ENCODE results near the gene NT5DC4. TPM values are rescaled to one million over a fixed set of nuclear protein-coding genes. Genes with fewer than 3 reads are reported as not detected.

NT5DC4 gene
- total RNA-seq, 1 experiment from 2014 or later: not detected

DNA sequence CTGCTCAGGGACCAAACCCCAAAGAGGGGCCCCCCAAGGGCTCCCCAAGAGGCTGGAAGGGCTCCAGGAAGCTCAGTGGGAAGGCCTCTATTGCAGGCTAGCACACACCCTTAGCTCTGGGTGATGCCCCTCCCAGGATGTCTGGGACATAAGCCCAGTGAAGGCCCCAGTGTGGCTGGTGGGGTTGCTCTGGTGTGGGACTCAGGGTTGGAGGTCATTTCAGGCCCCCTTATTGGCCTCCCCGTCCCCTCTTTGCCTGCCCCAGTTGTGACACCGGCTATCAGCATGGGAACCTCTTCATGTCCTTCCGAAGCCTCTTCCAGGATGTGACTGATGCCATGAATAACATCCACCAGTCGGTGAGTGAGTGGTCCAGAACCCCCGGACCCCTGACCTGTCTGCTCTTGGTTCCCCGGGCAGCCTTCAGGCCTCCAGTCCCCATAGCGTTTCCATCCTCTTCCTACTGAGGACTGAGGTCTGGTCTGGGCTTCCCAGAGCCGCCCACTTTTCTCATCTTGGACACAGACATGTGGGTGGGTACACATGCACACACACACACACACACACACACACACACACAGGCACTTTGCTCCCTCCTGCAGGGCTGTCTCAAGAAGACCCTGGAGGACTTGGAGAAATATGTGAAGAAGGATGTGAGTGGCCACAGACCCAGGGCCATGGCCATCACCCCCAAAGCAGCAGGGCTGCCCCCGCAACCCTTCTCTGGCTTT is 2.2 kb downstream of the NT5DC4 start:
- no peaks in the 10 kb centered on the region for H3K9me3 ChIP-seq (replicated peaks)
- H3K36me3 ChIP-seq: no peaks in the 10 kb centered on the region
- no peak overlapping the region for H3K27ac ChIP-seq
- peaks cover 6% of the 10 kb centered on the region for H3K4me1 ChIP-seq (replicated peaks)
- H3K4me3 ChIP-seq: no peak overlapping the region
- DNase-seq (ENCODE audit: low read depth in 1 of 2, low spot score in 2 of 2): no peak
- no peaks in the 10 kb centered on the region for H3K27me3 ChIP-seq (replicated peaks)

DNA sequence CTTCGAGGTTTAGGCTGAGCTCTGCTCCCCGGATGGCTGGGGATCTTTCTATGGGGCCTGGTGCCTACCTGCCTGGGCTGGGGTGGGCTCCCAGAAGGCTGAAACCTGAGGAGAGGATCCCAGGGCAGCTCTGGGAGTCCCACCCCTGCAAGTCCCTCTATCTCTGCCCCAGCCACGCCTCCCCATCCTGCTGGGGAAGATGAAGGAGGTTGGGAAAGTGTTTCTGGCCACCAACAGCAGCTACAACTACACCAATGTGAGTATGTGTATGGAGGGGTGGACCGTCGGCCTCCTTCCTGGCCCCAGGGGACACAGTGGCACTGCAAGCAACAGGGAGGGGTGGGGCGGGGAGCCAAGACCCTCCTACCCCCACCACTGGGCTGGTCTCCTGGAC is 2.7 kb downstream of the NT5DC4 start:
- no peak overlapping the region for H3K4me3 ChIP-seq
- DNase-seq (ENCODE audit: low read depth in 1 of 2, low spot score in 2 of 2): peak in 1 of 2 experiments; percentile 28

DNA sequence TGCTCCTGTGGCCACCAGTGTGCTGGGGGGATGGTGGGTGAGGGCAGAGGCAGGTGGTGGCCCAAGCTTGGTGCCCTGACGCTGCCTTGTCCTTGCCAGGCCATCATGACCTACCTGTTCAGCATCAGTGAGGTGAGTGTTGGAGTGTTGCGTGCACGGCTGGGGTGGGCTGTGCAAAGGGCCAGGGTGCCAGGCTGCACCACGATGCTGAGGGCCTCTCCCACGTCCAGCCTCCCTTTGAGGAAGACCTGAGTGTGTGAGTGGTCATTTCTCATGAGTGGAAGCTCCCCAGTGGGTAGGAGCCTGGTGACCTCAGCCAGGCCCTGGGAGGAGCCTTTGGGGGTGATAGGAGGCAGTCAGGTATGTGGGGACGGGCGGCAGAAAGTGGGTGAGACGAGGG is 3.2 kb downstream of the NT5DC4 start:
- peak in 1 of 2 experiments; percentile 37 for DNase-seq (ENCODE audit: low read depth in 1 of 2, low spot score in 2 of 2)
- no peaks in the 10 kb centered on the region for H3K36me3 ChIP-seq
- H3K9me3 ChIP-seq (replicated peaks): no peaks in the 10 kb centered on the region
- H3K27me3 ChIP-seq (replicated peaks): no peaks in the 10 kb centered on the region
- H3K4me1 ChIP-seq (replicated peaks): peaks cover 6% of the 10 kb centered on the region
- H3K27ac ChIP-seq: no peak overlapping the region
- H3K4me3 ChIP-seq: no peak overlapping the region

More for the DNA sequence above, 2.7 kb downstream of the NT5DC4 start:
- Histone ChIP-seq H3K27me3 (replicated peaks) (no peaks in the 10 kb centered on the region), H3K4me1 (replicated peaks) (peaks cover 6% of the 10 kb centered on the region), H3K27ac (no peak overlapping the region), H3K36me3 (no peaks in the 10 kb centered on the region), H3K9me3 (replicated peaks) (no peaks in the 10 kb centered on the region)

DNA sequence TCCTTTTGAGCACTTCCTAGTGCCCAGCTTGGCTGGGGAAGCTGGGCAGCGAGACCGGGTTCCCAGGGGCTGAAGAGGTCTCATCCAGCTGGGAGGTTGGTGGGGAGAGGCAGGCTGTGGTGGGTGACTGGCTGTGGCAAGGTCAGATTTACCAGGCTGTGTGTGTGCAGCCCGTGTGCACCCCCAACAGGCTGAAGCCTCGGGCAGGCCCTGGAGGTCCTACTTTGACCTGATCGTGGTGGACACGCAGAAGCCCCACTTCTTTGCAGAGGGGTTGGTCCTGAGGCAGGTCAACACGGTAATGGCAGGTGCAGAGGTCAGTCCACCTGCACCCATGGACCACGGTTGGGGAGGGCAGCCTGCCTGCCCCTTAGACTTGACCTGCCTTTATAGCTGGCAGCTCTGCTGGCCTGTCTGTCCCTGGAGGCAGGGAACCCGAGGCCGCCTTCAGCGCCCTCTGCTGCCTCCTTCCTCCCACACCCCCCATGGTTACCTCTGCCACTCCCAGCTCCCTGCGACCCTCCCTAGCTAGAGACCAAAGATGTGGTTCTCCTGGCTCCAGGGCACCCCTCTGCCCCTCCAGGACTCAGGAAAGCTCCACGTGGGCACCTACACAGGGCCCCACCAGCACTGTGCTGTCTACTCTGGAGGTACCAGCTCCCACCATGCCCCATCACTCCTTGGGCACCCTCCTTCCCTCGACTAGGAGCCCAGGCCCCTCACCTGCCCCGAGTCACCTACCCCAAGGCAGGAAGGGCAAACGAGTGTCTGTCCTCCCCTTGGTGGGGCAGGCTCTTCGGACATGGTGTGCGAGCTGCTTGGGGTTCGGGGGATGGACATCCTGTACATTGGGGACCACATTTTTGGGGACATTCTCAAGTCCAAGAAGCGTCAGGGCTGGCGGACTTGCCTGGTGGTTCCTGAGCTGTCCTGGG is 4.0 kb downstream of the NT5DC4 start:
- peaks cover 6% of the 10 kb centered on the region for H3K4me1 ChIP-seq (replicated peaks)
- H3K9me3 ChIP-seq (replicated peaks): no peaks in the 10 kb centered on the region
- no peak overlapping the region for H3K27ac ChIP-seq
- H3K27me3 ChIP-seq (replicated peaks): no peaks in the 10 kb centered on the region
- no peaks in the 10 kb centered on the region for H3K36me3 ChIP-seq
- peak in 1 of 2 experiments; percentile 41 for DNase-seq (ENCODE audit: low read depth in 1 of 2, low spot score in 2 of 2)
- H3K4me3 ChIP-seq: no peak overlapping the region

DNA sequence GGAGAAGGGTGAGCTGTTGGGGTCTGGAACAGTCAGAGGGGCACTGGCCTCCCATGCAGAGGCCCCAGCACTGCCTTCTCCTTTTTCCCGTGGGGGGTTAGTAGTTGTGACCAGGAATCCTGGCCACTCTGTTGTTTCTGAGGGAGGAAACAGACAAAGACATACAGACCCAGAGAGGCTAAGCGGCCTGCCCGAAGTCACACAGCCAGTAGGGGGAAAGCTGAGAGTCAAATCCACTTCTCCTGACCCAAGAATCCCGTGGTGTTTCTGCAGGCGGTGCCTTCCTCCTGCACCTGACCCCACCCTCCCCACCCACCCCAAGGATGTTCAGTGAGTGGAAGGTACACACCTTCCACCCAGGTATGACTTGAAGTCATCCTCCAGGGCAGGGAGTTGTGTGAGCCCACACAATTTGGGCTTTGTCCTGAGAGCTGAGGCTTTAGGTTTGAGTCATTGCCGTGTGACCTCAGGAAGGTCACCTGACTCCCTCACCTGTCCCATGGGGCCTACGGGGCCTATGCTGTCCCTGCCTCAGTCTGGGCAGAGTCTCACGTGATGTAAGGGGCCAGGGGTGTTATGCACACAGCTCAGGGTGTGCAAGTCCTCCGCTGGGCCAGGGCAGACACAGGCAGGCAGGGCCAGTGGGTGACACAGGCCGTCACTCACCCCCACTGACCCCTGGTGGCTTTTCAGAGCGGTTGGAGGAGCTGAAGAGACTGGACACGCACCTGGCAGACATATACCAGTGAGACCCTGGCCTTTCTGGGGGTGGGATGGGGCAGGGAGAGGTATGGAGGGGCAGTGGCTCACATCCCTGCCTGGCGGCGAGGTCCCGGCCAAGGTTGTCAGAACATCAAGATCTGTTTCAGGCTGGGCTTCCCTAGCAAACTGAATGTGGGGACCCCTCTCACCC is 5.0 kb downstream of the NT5DC4 start:
- H3K4me1 ChIP-seq (replicated peaks): peaks cover 6% of the 10 kb centered on the region
- H3K9me3 ChIP-seq (replicated peaks): no peaks in the 10 kb centered on the region
- no peaks in the 10 kb centered on the region for H3K36me3 ChIP-seq
- H3K27ac ChIP-seq: no peak overlapping the region
- DNase-seq (ENCODE audit: low read depth in 1 of 2, low spot score in 2 of 2): peak in 1 of 2 experiments; percentile 44
- no peak overlapping the region for H3K4me3 ChIP-seq
- H3K27me3 ChIP-seq (replicated peaks): no peaks in the 10 kb centered on the region

DNA sequence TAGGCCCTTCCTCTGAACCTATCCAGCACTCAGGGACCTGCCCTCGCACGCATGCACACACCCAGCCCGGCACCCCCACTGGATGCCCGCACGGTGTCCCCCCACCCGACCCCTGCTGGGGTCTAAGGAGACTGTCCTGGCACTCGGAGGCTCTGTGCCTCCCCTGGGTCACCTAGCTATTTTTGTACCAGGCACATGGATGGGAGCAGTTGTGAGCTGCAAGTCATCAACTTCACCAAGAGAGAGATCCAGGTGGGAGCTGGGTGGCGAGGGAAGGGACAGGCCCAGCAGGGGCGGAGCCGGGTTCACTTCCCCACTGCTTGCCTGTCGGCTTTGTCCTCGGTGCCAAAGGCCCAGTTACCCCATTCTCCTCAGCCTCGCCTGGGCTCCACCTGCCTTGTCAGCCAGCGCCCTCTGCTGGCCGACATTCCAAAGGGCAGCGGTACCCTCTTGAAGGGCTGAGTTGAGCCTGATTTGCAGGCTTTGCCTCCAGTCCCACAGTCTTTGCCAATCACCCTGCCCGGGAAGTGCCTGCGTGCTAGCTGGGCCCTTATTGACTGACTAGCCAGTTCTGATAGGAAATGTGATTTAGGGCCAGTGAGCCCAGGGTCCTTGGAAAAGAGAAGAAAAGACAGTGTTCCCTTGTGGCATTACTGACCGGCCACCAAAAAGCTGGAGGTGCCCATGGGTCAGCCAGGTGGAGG is 5.8 kb downstream of the NT5DC4 start:
- Histone ChIP-seq H3K36me3 (no peaks in the 10 kb centered on the region), H3K4me1 (replicated peaks) (peaks cover 6% of the 10 kb centered on the region), H3K4me3 (no peak overlapping the region), H3K27me3 (replicated peaks) (no peaks in the 10 kb centered on the region), H3K27ac (no peak overlapping the region), H3K9me3 (replicated peaks) (no peaks in the 10 kb centered on the region)
- peak; percentile 79 to 88 for DNase-seq (ENCODE audit: low read depth in 1 of 2, low spot score in 2 of 2)

DNA sequence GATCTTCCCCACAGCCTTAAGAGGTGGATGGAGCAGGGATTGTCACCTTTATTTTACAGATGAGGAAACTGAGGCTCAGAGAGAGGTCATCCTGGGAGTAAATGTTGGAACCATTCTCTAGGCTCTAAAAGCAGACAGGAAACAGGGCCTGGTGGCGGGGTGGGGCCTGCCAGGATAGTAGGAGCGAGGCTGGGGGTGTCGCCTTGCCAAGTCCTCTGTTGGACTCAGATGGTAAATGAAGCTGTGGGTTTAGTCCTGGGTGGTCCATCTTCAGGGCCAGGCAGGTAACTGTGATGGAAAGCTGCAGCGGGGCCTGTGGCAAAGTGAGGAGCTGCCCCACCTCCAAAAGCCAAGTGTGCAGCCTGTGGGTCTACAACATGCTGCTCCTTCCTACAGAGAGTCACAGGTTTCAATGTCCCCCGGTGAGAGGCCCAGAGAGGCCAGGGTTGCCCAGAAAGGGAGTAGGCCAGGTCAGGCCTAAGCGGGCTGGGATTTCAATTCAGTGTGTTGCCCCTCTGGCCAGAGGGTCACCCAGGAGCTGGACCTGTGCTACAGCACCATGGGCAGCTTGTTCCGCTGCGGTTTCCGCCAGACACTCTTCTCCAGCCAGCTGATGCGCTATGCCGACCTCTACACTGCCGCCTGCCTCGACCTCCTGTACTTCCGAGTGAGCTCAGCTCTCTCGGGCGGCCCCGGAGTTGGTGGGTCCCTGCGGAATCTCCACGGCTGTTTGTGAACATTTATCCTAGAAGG is 6.6 kb downstream of the NT5DC4 start:
- Histone ChIP-seq H3K4me3 (no peak overlapping the region), H3K36me3 (no peaks in the 10 kb centered on the region), H3K27ac (no peak overlapping the region)

DNA sequence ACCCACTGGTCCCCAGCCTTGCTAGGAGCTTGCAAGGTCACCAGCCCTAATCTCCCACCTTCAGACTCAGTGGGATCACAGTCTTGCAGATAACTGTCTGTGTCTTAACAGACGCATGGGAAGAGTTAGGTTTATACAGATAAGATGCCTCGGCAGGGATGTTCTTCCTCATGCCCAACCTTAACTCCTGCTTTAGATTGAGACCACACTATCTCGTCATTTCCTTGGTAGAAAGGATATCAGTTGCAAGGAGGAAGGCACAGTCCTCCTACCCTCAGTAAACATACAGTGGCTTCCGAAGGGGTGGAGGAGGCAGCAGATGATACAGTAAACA is 7.2 kb downstream of the NT5DC4 start:
- no peak overlapping the region for H3K27ac ChIP-seq
- DNase-seq (ENCODE audit: low read depth in 1 of 2, low spot score in 2 of 2): no peak
- H3K36me3 ChIP-seq: no peaks in the 10 kb centered on the region
- H3K4me3 ChIP-seq: no peak overlapping the region
- H3K9me3 ChIP-seq (replicated peaks): no peaks in the 10 kb centered on the region
- no peaks in the 10 kb centered on the region for H3K27me3 ChIP-seq (replicated peaks)
- H3K4me1 ChIP-seq (replicated peaks): peaks cover 6% of the 10 kb centered on the region

More for the DNA sequence above, 6.6 kb downstream of the NT5DC4 start:
- Histone ChIP-seq H3K4me1 (replicated peaks) (peaks cover 6% of the 10 kb centered on the region), H3K9me3 (replicated peaks) (no peaks in the 10 kb centered on the region), H3K27me3 (replicated peaks) (no peaks in the 10 kb centered on the region)
- DNase-seq (ENCODE audit: low read depth in 1 of 2, low spot score in 2 of 2): peak in 1 of 2 experiments; percentile 36

DNA sequence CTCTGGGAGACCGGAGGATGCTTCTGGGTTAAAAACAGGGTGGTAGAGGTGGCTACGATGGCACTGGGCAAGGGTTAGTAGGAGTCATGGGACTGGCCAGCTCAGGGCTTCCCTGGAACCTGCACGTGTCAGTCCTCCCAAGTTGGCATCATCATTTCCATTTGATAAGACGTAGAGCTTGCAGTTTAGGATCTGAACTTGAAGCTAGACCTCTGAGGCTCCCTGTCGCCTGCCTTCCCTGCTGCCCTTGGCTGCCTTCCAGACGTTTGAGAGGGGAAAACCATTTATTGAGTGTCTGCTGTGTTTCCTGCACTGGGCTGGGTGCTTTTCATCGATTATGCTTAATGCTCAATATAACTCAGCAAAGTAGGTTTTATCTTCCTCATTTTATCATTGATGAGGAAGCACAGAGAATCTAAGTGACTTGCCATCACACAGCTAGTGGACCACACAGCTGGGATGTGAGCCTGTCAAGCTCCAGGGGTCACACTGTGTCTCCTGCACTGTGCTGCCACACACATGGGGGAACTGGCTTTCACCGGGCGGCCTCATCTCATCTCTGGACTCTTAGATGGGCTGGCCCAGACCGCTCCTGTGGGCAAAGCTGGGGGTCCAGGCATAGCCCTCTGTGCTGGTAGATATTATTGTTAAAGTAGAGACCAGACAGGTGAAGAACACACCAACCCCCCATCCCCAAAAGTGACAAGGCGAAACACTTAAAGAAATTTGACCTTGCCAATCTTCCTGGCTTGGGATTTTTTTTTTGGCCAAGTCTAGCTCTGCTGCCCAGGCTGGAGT is 7.8 kb downstream of the NT5DC4 start:
- Histone ChIP-seq H3K4me1 (replicated peaks) (peaks cover 6% of the 10 kb centered on the region), H3K27me3 (replicated peaks) (no peaks in the 10 kb centered on the region), H3K4me3 (no peak overlapping the region), H3K9me3 (replicated peaks) (no peaks in the 10 kb centered on the region), H3K27ac (no peak overlapping the region), H3K36me3 (no peaks in the 10 kb centered on the region)
- no peak for DNase-seq (ENCODE audit: low read depth in 1 of 2, low spot score in 2 of 2)

DNA sequence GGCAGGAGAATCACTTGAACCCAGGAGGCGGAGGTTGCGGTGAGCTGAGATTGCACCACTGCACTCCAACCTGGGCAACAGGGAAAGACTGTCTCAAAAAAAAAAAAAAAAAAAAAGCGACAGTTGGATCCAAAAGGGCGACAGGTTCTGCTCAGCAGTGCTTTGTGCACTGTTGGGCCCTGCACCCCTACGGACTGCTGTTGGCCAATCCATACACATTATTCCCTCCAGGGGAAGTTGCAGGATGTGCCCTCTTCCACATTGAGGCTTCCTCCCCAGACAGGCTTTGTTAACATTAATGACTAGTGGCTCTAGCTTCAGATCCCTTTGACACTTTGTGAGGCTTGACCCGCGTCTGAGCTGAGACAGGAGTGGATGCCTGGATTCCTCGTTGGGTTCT is 9.4 kb downstream of the NT5DC4 start:
- Histone ChIP-seq H3K27ac (no peak overlapping the region), H3K4me3 (no peak overlapping the region), H3K36me3 (no peaks in the 10 kb centered on the region), H3K4me1 (replicated peaks) (peaks cover 6% of the 10 kb centered on the region), H3K9me3 (replicated peaks) (no peaks in the 10 kb centered on the region), H3K27me3 (replicated peaks) (no peaks in the 10 kb centered on the region)
- DNase-seq (ENCODE audit: low read depth in 1 of 2, low spot score in 2 of 2): no peak

DNA sequence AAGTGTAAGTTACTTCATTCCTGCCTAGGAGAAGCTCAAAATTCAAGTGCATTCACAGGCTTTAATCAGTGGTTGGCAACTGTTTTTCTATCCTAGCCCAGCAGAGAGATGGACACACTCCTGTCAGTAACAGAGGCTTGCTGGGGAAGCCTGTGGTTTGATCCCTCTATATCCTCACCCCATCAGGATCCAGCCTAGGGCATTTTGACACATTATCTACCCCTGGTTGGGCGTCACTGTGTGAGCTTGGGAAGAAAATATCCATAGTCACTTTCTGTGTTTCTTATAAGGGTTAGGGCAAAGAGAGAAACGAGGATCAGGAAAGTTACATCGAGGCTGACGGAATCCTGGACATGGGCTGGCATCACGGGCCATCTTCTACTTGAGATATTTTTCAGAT is 10.0 kb downstream of the NT5DC4 start:
- Histone ChIP-seq H3K4me1 (replicated peaks) (peaks cover 6% of the 10 kb centered on the region), H3K4me3 (no peak overlapping the region), H3K36me3 (no peaks in the 10 kb centered on the region), H3K27ac (no peak overlapping the region), H3K9me3 (replicated peaks) (no peaks in the 10 kb centered on the region), H3K27me3 (replicated peaks) (no peaks in the 10 kb centered on the region)
- no peak for DNase-seq (ENCODE audit: low read depth in 1 of 2, low spot score in 2 of 2)

DNA sequence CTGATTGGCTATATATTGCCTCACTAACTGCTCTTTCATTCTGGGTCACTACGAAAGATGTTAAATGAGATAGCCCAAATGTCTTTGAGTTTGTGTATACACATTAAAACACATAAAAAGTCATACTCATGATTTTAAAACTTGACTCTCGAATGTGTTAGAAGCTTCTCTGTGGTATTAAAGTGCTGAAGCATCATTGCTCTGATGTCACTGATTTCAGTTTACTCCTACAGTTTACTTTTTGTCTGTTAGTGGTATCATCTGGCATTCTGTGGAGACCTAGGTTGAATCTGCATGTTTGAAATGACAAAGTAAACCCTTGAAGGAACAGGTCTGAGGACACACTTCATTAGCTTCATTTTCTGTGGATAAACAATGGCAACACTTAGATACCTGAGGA is 10.7 kb downstream of the NT5DC4 start:
- Histone ChIP-seq H3K36me3 (peaks cover 2% of the 10 kb centered on the region), H3K27me3 (replicated peaks) (no peaks in the 10 kb centered on the region), H3K4me3 (no peak overlapping the region), H3K9me3 (replicated peaks) (no peaks in the 10 kb centered on the region), H3K4me1 (replicated peaks) (peaks cover 6% of the 10 kb centered on the region), H3K27ac (no peak overlapping the region)
- no peak for DNase-seq (ENCODE audit: low read depth in 1 of 2, low spot score in 2 of 2)

All from SJSA1 (cell line).